ENCODE data around the gene UBAC2.

Gene UBAC2

DNA sequence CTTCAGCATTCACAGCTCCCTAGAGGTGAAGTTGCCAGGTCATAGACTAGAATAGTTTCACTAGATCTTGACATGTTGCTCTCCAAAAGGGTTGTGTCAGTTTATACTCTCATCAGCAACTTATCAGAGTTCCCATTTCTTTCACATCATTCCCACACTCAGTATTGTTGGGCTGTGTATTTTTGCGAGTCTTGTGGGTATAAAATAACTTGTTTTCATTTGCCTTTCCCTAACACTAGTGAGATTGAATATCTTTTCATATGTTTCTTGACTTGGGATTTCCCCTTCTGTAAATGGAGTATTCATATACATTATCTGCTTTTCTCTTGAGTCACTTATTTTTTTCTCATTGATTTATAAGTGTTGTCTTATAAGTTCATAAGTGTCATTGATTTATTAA lies 161.7 kb downstream of the UBAC2 start:
- Histone ChIP-seq H3K79me2 (ENCODE audit: insufficient read depth, low read depth) (no peaks in the 10 kb centered on the region), H3K4me1 (ENCODE audit: low read depth, poor library complexity, severe bottlenecking) (peaks cover 5% of the 10 kb centered on the region), H3K4me2 (no peak overlapping the region), H4K20me1 (ENCODE audit: insufficient read depth) (no peaks in the 10 kb centered on the region), H3K27me3 (ENCODE audit: insufficient read depth, low read depth) (no peaks in the 10 kb centered on the region), H3K4me3 (IDR thresholded peaks at IDR 0.05; ENCODE audit: insufficient read depth, low read depth, low read length) (no peak overlapping the region), H3K36me3 (ENCODE audit: insufficient read depth) (no peaks in the 10 kb centered on the region), H3K27ac (no peak overlapping the region), H2AFZ (ENCODE audit: low read depth) (no peak overlapping the region), H3K9ac (no peak overlapping the region)
- TF ChIP-seq, protein P1, sequence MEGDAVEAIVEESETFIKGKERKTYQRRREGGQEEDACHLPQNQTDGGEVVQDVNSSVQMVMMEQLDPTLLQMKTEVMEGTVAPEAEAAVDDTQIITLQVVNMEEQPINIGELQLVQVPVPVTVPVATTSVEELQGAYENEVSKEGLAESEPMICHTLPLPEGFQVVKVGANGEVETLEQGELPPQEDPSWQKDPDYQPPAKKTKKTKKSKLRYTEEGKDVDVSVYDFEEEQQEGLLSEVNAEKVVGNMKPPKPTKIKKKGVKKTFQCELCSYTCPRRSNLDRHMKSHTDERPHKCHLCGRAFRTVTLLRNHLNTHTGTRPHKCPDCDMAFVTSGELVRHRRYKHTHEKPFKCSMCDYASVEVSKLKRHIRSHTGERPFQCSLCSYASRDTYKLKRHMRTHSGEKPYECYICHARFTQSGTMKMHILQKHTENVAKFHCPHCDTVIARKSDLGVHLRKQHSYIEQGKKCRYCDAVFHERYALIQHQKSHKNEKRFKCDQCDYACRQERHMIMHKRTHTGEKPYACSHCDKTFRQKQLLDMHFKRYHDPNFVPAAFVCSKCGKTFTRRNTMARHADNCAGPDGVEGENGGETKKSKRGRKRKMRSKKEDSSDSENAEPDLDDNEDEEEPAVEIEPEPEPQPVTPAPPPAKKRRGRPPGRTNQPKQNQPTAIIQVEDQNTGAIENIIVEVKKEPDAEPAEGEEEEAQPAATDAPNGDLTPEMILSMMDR (conservative IDR thresholded peaks at IDR 0.05; ENCODE audit: low read depth, low read length), result no peak

DNA sequence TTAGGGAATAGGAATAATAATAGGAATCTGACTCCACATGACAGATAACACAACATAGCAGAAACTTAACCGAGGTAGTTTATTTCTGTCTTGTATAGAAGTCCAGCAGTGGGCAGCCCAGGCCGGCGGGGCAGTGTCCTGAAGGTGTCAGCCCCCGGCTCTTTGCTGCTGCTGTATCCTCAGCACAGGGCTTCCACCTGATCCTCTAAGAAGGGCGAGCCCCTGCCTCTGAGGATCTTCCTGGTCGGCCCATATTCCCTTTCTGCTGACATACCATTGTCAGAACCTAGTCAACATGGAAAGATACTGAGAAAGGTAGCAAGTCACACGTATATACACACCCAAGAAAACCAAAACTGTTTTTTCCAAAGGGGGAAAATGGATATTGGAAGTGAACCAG lies 162.7 kb downstream of the UBAC2 start:
- H2AFZ ChIP-seq (ENCODE audit: low read depth), result no peak overlapping the region
- TF ChIP-seq, protein P1 (conservative IDR thresholded peaks at IDR 0.05; ENCODE audit: low read depth, low read length), result no peak
- no peak overlapping the region for H3K27ac ChIP-seq
- H3K27me3 ChIP-seq (ENCODE audit: insufficient read depth, low read depth), result no peaks in the 10 kb centered on the region
- no peak overlapping the region for H3K9ac ChIP-seq
- no peak overlapping the region for H3K4me2 ChIP-seq
- H3K4me3 ChIP-seq (IDR thresholded peaks at IDR 0.05; ENCODE audit: insufficient read depth, low read depth, low read length), result no peak overlapping the region
- H3K79me2 ChIP-seq (ENCODE audit: insufficient read depth, low read depth), result no peaks in the 10 kb centered on the region
- no peaks in the 10 kb centered on the region for H3K4me1 ChIP-seq (ENCODE audit: low read depth, poor library complexity, severe bottlenecking)
- no peaks in the 10 kb centered on the region for H4K20me1 ChIP-seq (ENCODE audit: insufficient read depth)
- no peaks in the 10 kb centered on the region for H3K36me3 ChIP-seq (ENCODE audit: insufficient read depth)

DNA sequence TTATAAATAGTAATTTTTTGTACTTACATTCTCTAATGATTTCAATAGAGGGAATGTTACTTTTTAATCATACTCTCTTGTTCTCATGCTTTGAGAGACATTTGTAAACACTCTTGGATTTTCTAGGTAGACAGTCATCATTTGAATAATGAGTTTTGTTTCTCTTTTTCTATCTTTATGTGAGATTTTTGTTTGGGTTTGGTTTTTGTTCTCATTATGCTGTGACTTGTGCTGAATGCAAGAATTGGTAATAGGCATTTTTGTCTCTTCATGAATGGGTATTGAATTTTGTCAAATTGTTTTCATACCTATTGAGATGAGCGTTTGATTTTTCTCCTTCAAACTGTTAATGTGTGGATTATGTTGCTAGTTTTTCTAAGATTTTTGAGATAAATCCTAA lies 163.3 kb downstream of the UBAC2 start:
- Histone ChIP-seq H3K4me3 (IDR thresholded peaks at IDR 0.05; ENCODE audit: insufficient read depth, low read depth, low read length) (no peak overlapping the region), H3K79me2 (ENCODE audit: insufficient read depth, low read depth) (no peaks in the 10 kb centered on the region), H3K27me3 (ENCODE audit: insufficient read depth, low read depth) (no peaks in the 10 kb centered on the region), H3K27ac (no peak overlapping the region), H3K4me1 (ENCODE audit: low read depth, poor library complexity, severe bottlenecking) (no peaks in the 10 kb centered on the region), H3K4me2 (no peak overlapping the region), H3K9ac (no peak overlapping the region), H4K20me1 (ENCODE audit: insufficient read depth) (no peaks in the 10 kb centered on the region), H3K36me3 (ENCODE audit: insufficient read depth) (no peaks in the 10 kb centered on the region), H2AFZ (ENCODE audit: low read depth) (no peak overlapping the region)
- TF ChIP-seq, protein P1 (conservative IDR thresholded peaks at IDR 0.05; ENCODE audit: low read depth, low read length), result no peak

DNA sequence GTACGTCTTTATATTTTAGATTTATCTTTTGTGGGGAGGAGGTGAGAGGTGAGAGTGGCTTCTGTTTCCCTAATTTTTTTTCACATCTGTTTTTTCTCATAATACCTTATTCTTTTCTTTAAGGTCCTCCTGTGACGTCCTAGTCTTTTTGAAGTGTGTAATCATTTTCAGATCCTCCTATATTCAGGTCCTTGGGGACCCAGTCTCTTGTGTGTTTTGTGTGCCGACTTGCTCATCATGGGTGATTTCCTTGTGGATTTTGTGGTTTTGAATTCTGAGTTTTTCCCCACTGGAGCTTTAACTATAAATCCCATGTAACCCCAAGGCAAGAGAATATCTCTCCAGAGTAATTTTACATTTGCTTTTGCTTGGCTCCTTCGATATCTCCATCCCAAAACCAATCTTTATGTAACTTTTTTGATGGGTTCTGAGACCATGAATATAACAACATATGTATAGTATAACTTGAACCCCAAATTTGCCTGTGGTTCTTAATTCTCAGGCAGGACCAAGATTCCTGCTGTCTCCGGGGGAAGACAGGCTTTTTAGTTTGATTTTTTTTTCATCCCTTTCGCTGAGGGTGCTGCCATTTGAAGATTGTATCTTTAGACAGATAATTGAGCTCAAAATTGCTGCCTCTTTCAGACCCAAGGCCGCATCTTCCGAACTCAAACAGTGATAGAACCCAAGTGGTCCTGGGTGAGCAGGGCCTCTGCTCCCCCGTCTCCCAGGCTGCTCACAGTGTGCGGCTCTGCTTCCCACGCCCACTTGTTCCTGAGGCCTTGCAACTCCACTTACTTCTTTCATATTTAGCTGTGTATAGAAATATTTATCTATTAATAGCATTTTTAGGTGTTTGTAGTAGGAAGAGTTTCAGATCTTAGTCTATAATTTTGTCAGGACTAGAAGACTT lies 165.7 kb downstream of the UBAC2 start:
- TF ChIP-seq, protein P1 (conservative IDR thresholded peaks at IDR 0.05; ENCODE audit: low read depth, low read length), result no peak

More for the DNA sequence above, 165.7 kb downstream of the UBAC2 start:
- H3K4me1 ChIP-seq (ENCODE audit: low read depth, poor library complexity, severe bottlenecking), result no peaks in the 10 kb centered on the region
- no peak overlapping the region for H2AFZ ChIP-seq (ENCODE audit: low read depth)
- no peaks in the 10 kb centered on the region for H3K27me3 ChIP-seq (ENCODE audit: insufficient read depth, low read depth)
- no peaks in the 10 kb centered on the region for H3K36me3 ChIP-seq (ENCODE audit: insufficient read depth)
- H3K4me3 ChIP-seq (IDR thresholded peaks at IDR 0.05; ENCODE audit: insufficient read depth, low read depth, low read length), result no peak overlapping the region
- H3K9ac ChIP-seq, result no peak overlapping the region
- no peak overlapping the region for H3K4me2 ChIP-seq
- H4K20me1 ChIP-seq (ENCODE audit: insufficient read depth), result no peaks in the 10 kb centered on the region
- H3K27ac ChIP-seq, result no peak overlapping the region
- H3K79me2 ChIP-seq (ENCODE audit: insufficient read depth, low read depth), result no peaks in the 10 kb centered on the region
